HepG2 (cell line): Measurements from ENCODE around the gene RAP1A. TPM values are rescaled to one million over a fixed set of nuclear protein-coding genes. Genes with fewer than 3 reads are reported as not detected.

Experiments
- ATAC-seq: fragments of 200-7000 bp; cut with Tn5 transposase; 3 replicates; pipeline ENCODE4 v1.9.1; 2020; ENCODE audit warnings: mild to moderate bottlenecking, moderate library complexity
- BruUV-seq: library from RNA; stranded (reverse); fragments of 400-500 nt; replicated peaks from 2 replicates; lab custom pipeline; 2021; lab: Mats Ljungman, UMichigan
- CTCF ChIA-PET: fragments of 300-600 bp; formaldehyde crosslinking; extraction: SDS; loops from one replicate; lab custom pipeline; 2021; ENCODE audit warnings: low total read pairs, inconsistent platforms, low intra/inter-chr PET ratio; lab: Yijun Ruan, JAX
- POLR2A ChIA-PET: fragments of 350-600 bp; sonication (Branson Sonifier 250); formaldehyde crosslinking; loops from one replicate; lab custom pipeline; 2020; ENCODE audit warnings: antibody characterized with exemption, inconsistent platforms; lab: Yijun Ruan, JAX
- DNase-seq: peaks from one replicate; pipeline ENCODE4 v3.0.0-alpha.2; 2015; ENCODE audit warnings: low spot score
- FAIRE-seq: peaks from 3 replicates; lab custom pipeline; 2011; peaks lifted over from hg19 to GRCh38; lab: Jason Lieb, UNC
- H2AFZ ChIP-seq: one replicate; pipeline ENCODE4 v1.6.1; 2011; ENCODE audit warnings: low read length, inconsistent platforms
- H3K27ac ChIP-seq: fragments of 300-600 bp; 3 replicates; pipeline ENCODE4 v1.8.0; 2011; ENCODE audit warnings: mixed run types, mild to moderate bottlenecking, mixed read lengths, low read length, inconsistent platforms; ENCODE audit not compliant: insufficient read depth; ENCODE audit errors: extremely low read length
- H3K27me3 ChIP-seq, 2 experiments: fragments of 200-600 bp in 1 of 2; 2 replicates in 1 of 2; 3 replicates in 1 of 2; pipeline versions ENCODE4 v1.6.0 to v1.8.0; 2011; ENCODE audit warnings: low read length in 2 of 2, mild to moderate bottlenecking in 2 of 2, moderate library complexity in 2 of 2, inconsistent platforms in 1 of 2; ENCODE audit not compliant: insufficient read depth in 2 of 2, control insufficient read depth in 1 of 2
- H3K36me3 ChIP-seq, 2 experiments: fragments of 200-600 bp in 1 of 2; replicated peaks in 1 of 2; 2 replicates in 1 of 2; 3 replicates in 1 of 2; pipeline versions ENCODE4 v1.5.1 to v1.8.0; 2011; ENCODE audit warnings: low read length in 2 of 2, inconsistent platforms in 1 of 2; ENCODE audit not compliant: insufficient read depth in 2 of 2, control insufficient read depth in 1 of 2
- H3K4me1 ChIP-seq: 2 replicates; pipeline ENCODE4 v1.5.1; 2012; ENCODE audit warnings: low read length, inconsistent platforms; ENCODE audit not compliant: insufficient read depth
- H3K4me2 ChIP-seq: 2 replicates; pipeline ENCODE4 v1.6.0; 2011; ENCODE audit warnings: low read depth, low read length, inconsistent platforms
- H3K4me3 ChIP-seq, 3 experiments: fragments of 200-600 bp in 1 of 3; sonication (generic), shearing (Covaris generic) in 1 of 3; replicated peaks in 1 of 3; 2 replicates each; pipeline ENCODE4 v1.5.1; 2011 to 2016; ENCODE audit warnings: low read length in 3 of 3, inconsistent platforms in 2 of 3, low read depth in 2 of 3, mild to moderate bottlenecking in 2 of 3, control low read depth in 1 of 3, mixed read lengths in 1 of 3; ENCODE audit not compliant: insufficient read depth in 1 of 3
- H3K79me2 ChIP-seq: one replicate; pipeline ENCODE4 v1.6.1; 2011; ENCODE audit warnings: low read length, inconsistent platforms; ENCODE audit not compliant: insufficient read depth
- H3K9ac ChIP-seq: 2 replicates; pipeline ENCODE4 v1.6.0; 2011; ENCODE audit warnings: mild to moderate bottlenecking, low read depth, low read length, inconsistent platforms; ENCODE audit not compliant: insufficient read depth
- H3K9me3 ChIP-seq: 2 replicates; pipeline ENCODE4 v1.5.1; 2012; ENCODE audit warnings: mild to moderate bottlenecking, low read length
- H4K20me1 ChIP-seq: 2 replicates; pipeline ENCODE4 v1.6.0; 2011; ENCODE audit warnings: inconsistent platforms, mild to moderate bottlenecking, low read length, moderate library complexity; ENCODE audit not compliant: insufficient read depth
- FOXA1 ChIP-seq, 2 experiments: fragments of 450-650 bp in 1 of 2; sonication (generic) in 1 of 2; formaldehyde crosslinking in 1 of 2; IDR thresholded peaks; 2 replicates each; pipeline versions ENCODE4 v1.4.0 to v1.6.1; 2016 to 2020; ENCODE audit warnings: missing genetic modification reagents in 1 of 2
- FOXA3 ChIP-seq: IDR thresholded peaks from 2 replicates; pipeline ENCODE4 v1.6.1; 2016; ENCODE audit warnings: missing genetic modification reagents, missing compliant biosample characterization
- HOXA3 ChIP-seq: sonication (generic); formaldehyde crosslinking; IDR thresholded peaks from 2 replicates; pipeline ENCODE4 v1.5.0; 2020; ENCODE audit warnings: missing genetic modification reagents
- MEF2D ChIP-seq: sonication (generic); formaldehyde crosslinking; IDR thresholded peaks from 2 replicates; pipeline ENCODE4 v1.5.1; 2020; ENCODE audit warnings: mild to moderate bottlenecking, missing genetic modification reagents
- SNAPC4 ChIP-seq: sonication (generic); formaldehyde crosslinking; IDR thresholded peaks from 2 replicates; pipeline ENCODE4 v1.4.0; 2020; ENCODE audit warnings: mild to moderate bottlenecking, missing genetic modification reagents
- TBP ChIP-seq: sonication (generic); formaldehyde crosslinking; IDR thresholded peaks from 2 replicates; pipeline ENCODE4 v1.5.0; 2020; ENCODE audit warnings: missing genetic modification reagents
- ZNF619 ChIP-seq: sonication (generic); formaldehyde crosslinking; IDR thresholded peaks from 2 replicates; pipeline ENCODE4 v1.4.0; 2020; ENCODE audit warnings: mild to moderate bottlenecking, missing genetic modification reagents
- WGBS: methylation state at CpG from one replicate; pipeline ENCODE4 v1.1.6; 2017; ENCODE audit warnings: low lambda C conversion rate; 5-methylcytosine and 5-hydroxymethylcytosine counted together
- in situ Hi-C: cut with HindIII; loops from 2 replicates; pipeline ENCODE4 v1.10.0; 2017; ENCODE audit warnings: low pct_unique_long_range_greater_than_20kb; ENCODE audit not compliant: extremely low pct_ligation_motif_present
- intact Hi-C: fragments of 100-400 bp; cut with micrococcal nuclease; formaldehyde crosslinking; loops from one replicate; pipeline ENCODE4 v1.10.0; 2022; ENCODE audit not compliant: unreplicated experiment
- polyA plus RNA-seq, 8 experiments: library from polyadenylated mRNA; depleted of rRNA in 3 of 8; stranded (reverse) in 7 of 8; unstranded in 1 of 8; fragments of >200 nt; fragmentation: Illumina TruSeq in 4 of 8; extraction: Trizol in 4 of 8; gene quantifications; 2 replicates each; pipeline versions ENCODE4 v1.2.1 to v1.2.3, GENCODE V29; 2011 to 2016; ENCODE audit warnings: low read depth in 4 of 8, missing spikeins in 1 of 8, mixed read lengths in 1 of 8; ENCODE audit not compliant: insufficient read depth in 1 of 8
- total RNA-seq, 5 experiments: library from RNA; depleted of rRNA; stranded (reverse); fragments of >200 nt; fragmentation: Illumina TruSeq; extraction: Trizol; gene quantifications; 2 replicates each; pipeline ENCODE4 v1.2.3, GENCODE V29; 2016; ENCODE audit warnings: low read depth in 1 of 5

The RAP1A gene
- total and polyA plus RNA-seq, 2 of the 13 experiments (the other 11 are each of a cell fraction or from before 2014, with no cell fraction given) = 19.0 to 20.7 TPM

DNA sequence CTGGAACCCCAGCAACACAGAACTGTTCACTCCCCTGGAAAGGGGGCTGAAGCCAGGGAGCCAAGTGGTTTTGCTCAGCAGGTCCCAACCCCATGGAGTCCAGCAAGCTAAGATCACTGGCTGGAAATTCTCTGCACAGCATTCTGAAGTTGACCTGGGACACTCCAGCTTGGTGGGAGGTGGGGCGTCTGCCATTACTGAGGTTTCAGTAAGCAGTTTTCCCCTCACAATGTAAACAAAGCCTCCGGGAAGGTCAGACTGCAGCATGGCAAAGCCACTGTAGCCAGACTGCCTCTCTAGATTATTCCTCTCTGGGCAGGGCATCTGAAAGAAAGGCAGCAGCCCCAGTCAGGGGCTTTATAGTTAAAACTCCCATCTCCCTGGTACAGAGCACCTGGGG lies 60.0 kb downstream of the RAP1A start:
- in situ Hi-C loops = no loop called here

More for the DNA sequence above, 60.0 kb downstream of the RAP1A start:
- Histone ChIP-seq H3K9me3 (no peaks in the 10 kb centered on the region), H2AFZ (no peak overlapping the region), H3K4me3 (no peak overlapping the region), H3K9ac (no peak overlapping the region), H3K36me3 (peaks cover 0 to 8% of the 10 kb centered on the region in 2 experiments; a peak in 1 of 5 replicates), H3K4me1 (peaks cover 11% of the 10 kb centered on the region), H3K4me2 (no peak overlapping the region), H3K27ac (no peak overlapping the region), H4K20me1 (no peaks in the 10 kb centered on the region), H3K27me3 (no peaks in the 10 kb centered on the region; a peak in 1 of 5 replicates)
- ATAC-seq (peak; percentile 71), FAIRE-seq (no peak), DNase-seq (peak; percentile 40)
- CTCF ChIA-PET = no interaction called here
- 30% methylated on average over 2 of the region's 2 CpGs for WGBS
- POLR2A ChIA-PET = interaction anchor here (1.4 kb wide), 1 partner anchor 15 kb away, joined by 3 read pairs; no protein-coding TSS in a partner anchor
- intact Hi-C loops = no loop called here
- BruUV-seq = no TSS peak
- TF ChIP-seq SNAPC4 (CRISPR knock-in tag) (no peak), HOXA3 (0 out of 2 replicates have a peak, but pooled peaks have one; percentile 20), FOXA1 (IDR thresholded peaks at IDR 0.05) (no peak), FOXA1 (CRISPR knock-in tag; IDR thresholded peaks at IDR 0.05) (peak; percentile 36), TBP (CRISPR knock-in tag) (no peak), MEF2D (CRISPR knock-in tag) (no peak), ZNF619 (no peak), FOXA3 (CRISPR knock-in tag) (peak; percentile 60)
- TF ChIP-seq, all 625 proteins: peak for 3
- peaks cover 2% of the 10 kb centered on the region for H3K79me2 ChIP-seq
